Measurements from ENCODE around the gene EPAS1. TPM values are rescaled to one million over a fixed set of nuclear protein-coding genes. Genes with fewer than 3 reads are reported as not detected.

Gene EPAS1
- total RNA-seq, 4 donors from 2014 or later: 35.0 to 465 (median 202) TPM

DNA sequence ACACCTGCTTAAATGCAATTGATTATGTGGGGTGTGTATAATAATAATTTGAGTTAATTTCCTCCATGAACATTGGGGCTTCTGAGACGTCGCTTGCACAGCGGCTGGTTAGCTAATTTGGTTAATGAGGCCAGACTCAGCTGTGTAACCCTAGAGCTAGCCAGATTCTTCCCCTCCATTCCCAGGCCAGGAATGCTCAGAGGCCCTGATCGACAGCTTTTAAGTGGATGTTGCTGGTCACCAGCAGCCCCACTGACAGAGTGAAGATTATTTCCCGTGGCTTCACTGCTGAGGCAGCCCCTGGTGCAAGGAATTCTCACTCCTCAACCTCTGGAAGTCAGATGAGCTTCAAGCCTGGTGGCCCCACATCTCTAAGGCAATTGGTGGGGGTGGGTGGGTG is 12.4 kb upstream of the EPAS1 start:
- TF ChIP-seq, protein P1, sequence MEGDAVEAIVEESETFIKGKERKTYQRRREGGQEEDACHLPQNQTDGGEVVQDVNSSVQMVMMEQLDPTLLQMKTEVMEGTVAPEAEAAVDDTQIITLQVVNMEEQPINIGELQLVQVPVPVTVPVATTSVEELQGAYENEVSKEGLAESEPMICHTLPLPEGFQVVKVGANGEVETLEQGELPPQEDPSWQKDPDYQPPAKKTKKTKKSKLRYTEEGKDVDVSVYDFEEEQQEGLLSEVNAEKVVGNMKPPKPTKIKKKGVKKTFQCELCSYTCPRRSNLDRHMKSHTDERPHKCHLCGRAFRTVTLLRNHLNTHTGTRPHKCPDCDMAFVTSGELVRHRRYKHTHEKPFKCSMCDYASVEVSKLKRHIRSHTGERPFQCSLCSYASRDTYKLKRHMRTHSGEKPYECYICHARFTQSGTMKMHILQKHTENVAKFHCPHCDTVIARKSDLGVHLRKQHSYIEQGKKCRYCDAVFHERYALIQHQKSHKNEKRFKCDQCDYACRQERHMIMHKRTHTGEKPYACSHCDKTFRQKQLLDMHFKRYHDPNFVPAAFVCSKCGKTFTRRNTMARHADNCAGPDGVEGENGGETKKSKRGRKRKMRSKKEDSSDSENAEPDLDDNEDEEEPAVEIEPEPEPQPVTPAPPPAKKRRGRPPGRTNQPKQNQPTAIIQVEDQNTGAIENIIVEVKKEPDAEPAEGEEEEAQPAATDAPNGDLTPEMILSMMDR (IDR thresholded peaks at IDR 0.05): no peak
- TF ChIP-seq POLR2A (IDR thresholded peaks at IDR 0.05): no peak
- Histone ChIP-seq H3K4me3 (no peak overlapping the region), H3K4me1 (no peaks in the 10 kb centered on the region), H3K9me3 (no peaks in the 10 kb centered on the region), H3K27me3 (no peaks in the 10 kb centered on the region), H3K27ac (no peak overlapping the region), H3K36me3 (no peaks in the 10 kb centered on the region)
- intact Hi-C loops (cut with DNase I; ENCODE audit: low total_unique reads): no loop called here
- DNase-seq: no peak

DNA sequence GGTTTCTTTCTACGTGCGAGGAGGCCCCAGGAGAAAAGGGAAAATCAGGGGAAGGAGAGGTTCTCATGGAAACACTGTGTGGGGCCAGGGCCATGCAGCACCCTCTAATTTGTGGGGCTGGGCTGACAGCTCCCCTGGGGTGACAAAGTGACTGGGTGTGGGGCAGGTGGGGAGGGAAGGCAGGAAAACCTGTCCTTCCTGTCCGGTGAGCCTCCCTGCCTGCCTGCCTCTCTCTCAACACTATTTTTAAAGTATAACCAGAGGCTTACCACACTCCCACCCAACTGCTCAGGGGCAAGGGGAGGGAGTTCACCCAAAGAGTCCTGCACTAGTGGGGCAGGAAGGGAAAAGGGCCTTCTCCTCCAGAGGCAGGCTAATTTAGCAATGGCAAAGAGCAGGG is 10.5 kb upstream of the EPAS1 start:
- H3K9me3 ChIP-seq: no peaks in the 10 kb centered on the region
- H3K36me3 ChIP-seq: no peaks in the 10 kb centered on the region
- H3K4me3 ChIP-seq: no peak overlapping the region
- intact Hi-C loops (cut with DNase I; ENCODE audit: low total_unique reads): no loop called here
- no peak overlapping the region for H3K27ac ChIP-seq
- no peaks in the 10 kb centered on the region for H3K27me3 ChIP-seq
- DNase-seq: no peak
- H3K4me1 ChIP-seq: no peaks in the 10 kb centered on the region
- no peak for TF ChIP-seq POLR2A (IDR thresholded peaks at IDR 0.05)
- TF ChIP-seq, protein P1 (IDR thresholded peaks at IDR 0.05): no peak

DNA sequence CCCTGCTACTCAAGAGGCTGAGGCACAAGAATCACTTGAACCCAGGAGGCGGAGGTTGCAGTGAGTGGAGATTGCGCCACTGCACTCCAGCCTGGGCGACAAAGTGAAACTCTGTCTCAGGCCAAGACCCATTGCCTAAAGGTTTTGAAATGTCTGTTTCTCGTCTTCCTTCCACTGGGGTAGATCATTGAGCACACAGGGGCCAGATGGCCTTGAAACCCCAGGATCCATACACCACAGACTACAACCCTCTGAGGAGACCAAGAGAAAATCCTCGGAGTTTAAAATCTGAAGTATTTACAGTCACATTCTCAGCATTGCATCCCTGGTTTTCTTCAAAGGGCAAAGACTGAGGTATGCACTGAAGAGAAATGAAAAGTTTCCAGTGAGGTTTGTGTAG is 7.1 kb upstream of the EPAS1 start:
- intact Hi-C loops (cut with DNase I; ENCODE audit: low total_unique reads): loop anchor here (10.0 kb wide), 1 partner anchor 65 kb away; no protein-coding TSS in a partner anchor
- TF ChIP-seq, protein P1 (IDR thresholded peaks at IDR 0.05): no peak
- TF ChIP-seq POLR2A (IDR thresholded peaks at IDR 0.05): no peak

DNA sequence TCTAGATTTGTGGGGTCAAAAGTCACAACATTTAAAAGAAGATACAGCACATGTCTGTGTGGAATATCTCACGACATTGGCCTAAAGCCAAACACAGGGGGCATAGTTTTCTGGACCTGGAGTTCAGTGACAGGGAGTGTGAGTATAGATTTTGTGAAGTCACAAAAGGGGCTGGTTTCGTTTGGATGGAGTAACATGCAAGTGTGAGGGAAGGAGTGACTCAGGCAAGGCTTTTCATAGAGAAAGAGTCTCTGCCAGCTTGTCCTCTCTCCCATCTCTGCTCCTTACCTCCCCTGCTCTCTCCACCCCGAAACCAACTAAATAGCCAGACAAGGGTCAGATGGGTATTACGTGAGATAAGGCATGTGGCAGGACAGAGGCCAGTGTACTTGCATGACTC is 3.7 kb upstream of the EPAS1 start:
- DNase-seq: no peak
- H3K4me3 ChIP-seq: no peak overlapping the region
- H3K27ac ChIP-seq: no peak overlapping the region
- no peaks in the 10 kb centered on the region for H3K4me1 ChIP-seq
- H3K27me3 ChIP-seq: no peaks in the 10 kb centered on the region
- no peaks in the 10 kb centered on the region for H3K9me3 ChIP-seq
- intact Hi-C loops (cut with DNase I; ENCODE audit: low total_unique reads): loop anchor here (10.0 kb wide), 1 partner anchor 61 kb away; no protein-coding TSS in a partner anchor
- no peak for TF ChIP-seq POLR2A (IDR thresholded peaks at IDR 0.05)
- TF ChIP-seq, protein P1 (IDR thresholded peaks at IDR 0.05): no peak
- H3K36me3 ChIP-seq: no peaks in the 10 kb centered on the region

More for the DNA sequence above, 7.1 kb upstream of the EPAS1 start:
- Histone ChIP-seq H3K4me3 (no peak overlapping the region), H3K27me3 (no peaks in the 10 kb centered on the region), H3K36me3 (no peaks in the 10 kb centered on the region), H3K27ac (no peak overlapping the region), H3K4me1 (no peaks in the 10 kb centered on the region), H3K9me3 (no peaks in the 10 kb centered on the region)
- DNase-seq: no peak

DNA sequence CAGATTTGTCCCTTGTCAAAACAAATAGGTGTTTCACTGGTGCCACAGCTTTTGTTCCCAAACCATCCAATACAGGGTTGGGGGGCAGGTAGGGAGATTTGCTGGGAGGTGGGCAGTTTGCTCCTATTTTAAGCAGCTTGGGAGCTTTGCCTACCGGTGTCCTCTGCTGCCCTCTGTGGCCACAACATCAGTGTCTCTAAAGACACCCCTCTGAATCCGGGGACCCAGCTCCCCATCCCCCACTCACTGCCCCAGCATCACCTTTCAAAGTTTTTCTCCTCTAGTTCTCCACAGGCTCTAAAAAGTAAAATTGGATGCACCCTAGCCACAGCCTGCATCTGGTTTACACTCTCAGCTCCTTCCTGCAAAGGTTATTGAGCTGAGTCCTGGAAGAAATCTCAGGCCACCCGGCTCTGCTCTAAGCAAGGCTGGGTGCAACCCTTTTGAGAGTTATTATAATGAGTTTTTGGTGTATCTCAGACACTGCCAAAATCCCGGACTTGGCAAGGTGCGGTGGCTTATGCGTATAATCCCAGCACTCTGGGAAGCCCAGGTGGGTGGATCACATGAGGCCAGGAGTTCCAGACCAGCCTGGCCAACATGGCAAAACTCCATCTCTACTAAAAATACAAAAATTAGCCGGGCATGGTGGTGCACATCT is 2.9 kb upstream of the EPAS1 start:
- intact Hi-C loops (cut with DNase I; ENCODE audit: low total_unique reads): loop anchor here (10.0 kb wide), 1 partner anchor 60 kb away; no protein-coding TSS in a partner anchor
- Histone ChIP-seq H3K4me1 (no peaks in the 10 kb centered on the region), H3K9me3 (no peaks in the 10 kb centered on the region), H3K27me3 (no peaks in the 10 kb centered on the region), H3K4me3 (no peak overlapping the region), H3K36me3 (no peaks in the 10 kb centered on the region), H3K27ac (no peak overlapping the region)
- no peak for DNase-seq
- TF ChIP-seq, protein P1 (IDR thresholded peaks at IDR 0.05): peak in 3 of 4 experiments; percentile 30 to 48 (median 38)
- TF ChIP-seq POLR2A (IDR thresholded peaks at IDR 0.05): no peak

All from uterus (tissue), 4 donors.